Measurements from ENCODE around the gene PIP5K1A.
A peak's percentile ranks its signal among the peaks of the same experiment; 100 is the strongest.

The PIP5K1A gene

GRCh38 chr1:151198254-151199127 lies at the start of gene PIP5K1A:
Gene PIP5K1A, plus strand, starts transcription at chr1:151198552. Its CDS starts 445 bp downstream, at chr1:151198997.
- peak within 1 kb of the TSS; percentile 93 for H3K27ac ChIP-seq

GRCh38 chr1:151156515-151156819 lies 41.9 kb upstream of the PIP5K1A start, which contains the start of gene TNFAIP8L2:
Gene TNFAIP8L2, plus strand, starts transcription at chr1:151156649. Its CDS starts 2,049 bp downstream, at chr1:151158698.
- no peak for TF ChIP-seq CTCF (conservative IDR thresholded peaks at IDR 0.05)
- H3K27ac ChIP-seq = peak within 1 kb of the TSS; percentile 2; the same call in 1 of the 2 replicates

More at GRCh38 chr1:151198254-151199127, at the start of gene PIP5K1A:
- no peak for TF ChIP-seq CTCF (conservative IDR thresholded peaks at IDR 0.05)

GRCh38 chr1:151157067-151157531 lies 41.3 kb upstream of the PIP5K1A start:
- TF ChIP-seq CTCF (conservative IDR thresholded peaks at IDR 0.05) = no peak
- no peak overlapping the region; the same call in 1 of the 2 replicates for H3K27ac ChIP-seq

- H3K27ac ChIP-seq = no peak overlapping the region
- no peak for TF ChIP-seq CTCF (conservative IDR thresholded peaks at IDR 0.05)
Observed at GRCh38 chr1:151158326-151158725, 40.0 kb upstream of the PIP5K1A start.

- no peak for TF ChIP-seq CTCF (conservative IDR thresholded peaks at IDR 0.05)
- H3K27ac ChIP-seq = no peak overlapping the region
Observed at GRCh38 chr1:151158751-151159251, 39.6 kb upstream of the PIP5K1A start.

- no peak overlapping the region for H3K27ac ChIP-seq
- no peak for TF ChIP-seq CTCF (conservative IDR thresholded peaks at IDR 0.05)
Observed at GRCh38 chr1:151159373-151159772, 39.0 kb upstream of the PIP5K1A start.

GRCh38 chr1:151164732-151165280 lies 33.5 kb upstream of the PIP5K1A start:
- H3K27ac ChIP-seq = peak overlapping the region; percentile 87
- TF ChIP-seq CTCF (conservative IDR thresholded peaks at IDR 0.05) = no peak

All from VCaP (cell line).